H4 (cell line): ENCODE data around the gene MXD3. TPM values are rescaled to one million over a fixed set of nuclear protein-coding genes. Genes with fewer than 3 reads are reported as not detected.
"Not testable (repeated sequence)": the region's sequence is repeated elsewhere in the genome, so short reads cannot be mapped to it uniquely, and the experiment has no call there.

Experiments
- DNase-seq: peaks from one replicate; pipeline ENCODE4 v3.0.0-alpha.2; 2015; ENCODE audit warnings: low spot score
- total RNA-seq: library from RNA; depleted of rRNA; stranded (reverse); fragments of >200 nt; shearing (Covaris generic); gene quantifications from 2 replicates; pipeline ENCODE4 v1.2.3, GENCODE V29; 2014

MXD3 gene
- total RNA-seq, 1 experiment from 2014 or later: 34.7 TPM

DNA sequence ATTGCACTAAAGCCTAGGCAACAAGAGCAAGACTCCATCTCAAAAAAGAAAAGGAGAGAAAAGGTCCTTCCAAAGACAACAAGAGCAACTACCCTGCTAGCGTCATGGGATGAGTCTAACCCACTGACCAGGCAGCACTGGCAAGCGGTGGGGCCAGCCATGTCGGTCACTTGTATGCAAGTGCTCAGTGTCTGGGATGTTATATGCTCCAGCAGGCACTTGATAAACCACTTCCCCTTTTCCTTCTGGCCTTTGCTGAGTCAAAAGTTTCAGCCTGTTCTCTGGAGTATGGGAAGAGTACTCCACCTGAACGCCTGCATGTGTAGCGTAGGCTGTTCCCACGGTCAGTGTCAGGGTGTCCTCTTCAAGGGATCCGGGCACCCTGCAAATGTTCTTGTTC is 9.2 kb upstream of the MXD3 start:
- no peak for DNase-seq

DNA sequence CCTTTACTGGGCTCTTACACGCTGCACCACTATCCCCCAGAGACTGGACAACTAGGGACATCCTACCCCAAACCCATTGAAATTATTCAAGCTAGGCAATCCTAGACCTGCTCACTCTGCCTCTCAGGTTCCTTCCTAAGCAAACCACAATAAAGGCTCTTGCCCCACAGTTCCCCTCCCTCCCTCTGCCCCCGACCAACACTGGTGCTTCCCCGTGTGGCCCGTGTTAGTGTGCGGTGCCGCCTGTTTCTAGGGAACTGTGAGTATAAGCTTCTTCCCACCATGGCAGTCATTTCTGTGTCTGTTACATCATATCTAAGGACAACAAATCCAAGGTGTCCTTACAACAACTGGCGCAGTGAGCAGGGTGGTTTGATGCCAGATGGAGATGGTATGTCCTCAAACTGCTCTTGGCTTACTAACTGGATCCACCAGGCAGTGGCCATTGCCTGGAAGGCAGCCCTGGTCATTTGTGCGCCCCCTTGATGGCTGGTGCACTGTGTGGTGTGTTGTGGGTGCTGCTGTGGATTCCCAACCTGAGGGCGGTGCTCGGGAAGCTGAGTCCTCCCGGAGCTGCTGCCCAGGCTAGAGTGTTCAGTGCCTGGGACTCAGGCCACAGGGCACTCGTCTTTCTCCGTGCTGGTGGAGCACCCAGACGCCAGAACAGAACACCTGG is 8.4 kb upstream of the MXD3 start:
- no peak for DNase-seq

DNA sequence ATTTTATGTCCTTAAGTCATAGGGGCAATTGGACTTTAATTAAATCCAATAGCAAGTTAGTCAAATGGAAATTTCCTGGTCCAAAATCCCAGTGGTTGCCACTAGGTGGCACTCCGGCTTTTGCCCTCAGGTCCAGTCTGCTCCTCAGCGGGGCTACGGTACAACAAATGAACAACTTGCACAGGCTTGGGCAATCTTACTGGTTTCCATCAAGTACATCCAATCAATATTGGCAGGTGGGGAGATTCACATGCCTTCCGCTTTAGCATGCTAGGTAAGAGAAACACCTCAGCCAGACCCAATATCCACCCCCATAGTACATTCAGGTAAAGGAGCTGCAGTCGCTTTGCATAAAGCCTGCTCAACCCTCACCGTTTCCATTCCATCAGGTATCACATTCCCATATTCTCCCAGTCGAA is 6.3 kb upstream of the MXD3 start:
- peak; percentile 69 for DNase-seq

DNA sequence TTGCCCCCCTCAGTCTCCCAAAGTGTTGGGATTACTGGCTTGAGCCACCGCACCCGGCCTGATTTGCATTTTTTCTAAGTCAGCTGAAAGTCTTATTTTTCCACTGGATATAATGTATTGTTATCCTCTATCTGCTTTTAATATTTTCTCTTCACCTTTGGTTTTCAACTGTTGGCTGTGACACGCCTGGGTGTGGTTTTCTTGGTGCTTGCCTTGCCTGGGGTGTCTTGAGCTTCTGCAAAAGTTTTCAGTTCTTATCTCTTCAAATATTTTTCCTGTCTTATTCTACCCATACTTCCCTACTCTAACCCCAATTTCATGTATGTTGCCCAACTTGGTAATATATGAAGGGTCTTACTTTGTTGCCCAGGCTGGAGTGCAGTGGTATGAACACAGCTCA is 4.3 kb upstream of the MXD3 start:
- DNase-seq: no peak

DNA sequence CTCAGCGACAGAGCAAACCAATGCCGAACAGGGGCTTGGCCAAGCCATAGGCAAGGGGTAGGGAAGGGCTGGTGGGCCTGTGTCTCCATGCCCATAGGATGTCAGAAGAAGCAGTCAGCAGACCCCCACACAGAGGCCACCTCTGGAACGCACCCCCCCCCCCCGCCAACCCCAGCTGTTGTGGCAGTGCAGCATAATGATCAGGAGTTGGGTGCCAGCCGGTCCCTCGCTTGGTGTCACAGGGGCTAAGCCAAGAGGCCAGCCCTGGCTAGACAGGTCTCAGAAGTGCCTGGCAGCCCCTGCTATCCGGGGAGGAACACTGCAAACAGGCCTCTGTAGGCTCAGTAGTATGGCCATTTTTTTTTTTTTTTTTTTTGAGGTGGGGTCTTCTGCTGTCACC is 3.7 kb upstream of the MXD3 start:
- DNase-seq: no peak

DNA sequence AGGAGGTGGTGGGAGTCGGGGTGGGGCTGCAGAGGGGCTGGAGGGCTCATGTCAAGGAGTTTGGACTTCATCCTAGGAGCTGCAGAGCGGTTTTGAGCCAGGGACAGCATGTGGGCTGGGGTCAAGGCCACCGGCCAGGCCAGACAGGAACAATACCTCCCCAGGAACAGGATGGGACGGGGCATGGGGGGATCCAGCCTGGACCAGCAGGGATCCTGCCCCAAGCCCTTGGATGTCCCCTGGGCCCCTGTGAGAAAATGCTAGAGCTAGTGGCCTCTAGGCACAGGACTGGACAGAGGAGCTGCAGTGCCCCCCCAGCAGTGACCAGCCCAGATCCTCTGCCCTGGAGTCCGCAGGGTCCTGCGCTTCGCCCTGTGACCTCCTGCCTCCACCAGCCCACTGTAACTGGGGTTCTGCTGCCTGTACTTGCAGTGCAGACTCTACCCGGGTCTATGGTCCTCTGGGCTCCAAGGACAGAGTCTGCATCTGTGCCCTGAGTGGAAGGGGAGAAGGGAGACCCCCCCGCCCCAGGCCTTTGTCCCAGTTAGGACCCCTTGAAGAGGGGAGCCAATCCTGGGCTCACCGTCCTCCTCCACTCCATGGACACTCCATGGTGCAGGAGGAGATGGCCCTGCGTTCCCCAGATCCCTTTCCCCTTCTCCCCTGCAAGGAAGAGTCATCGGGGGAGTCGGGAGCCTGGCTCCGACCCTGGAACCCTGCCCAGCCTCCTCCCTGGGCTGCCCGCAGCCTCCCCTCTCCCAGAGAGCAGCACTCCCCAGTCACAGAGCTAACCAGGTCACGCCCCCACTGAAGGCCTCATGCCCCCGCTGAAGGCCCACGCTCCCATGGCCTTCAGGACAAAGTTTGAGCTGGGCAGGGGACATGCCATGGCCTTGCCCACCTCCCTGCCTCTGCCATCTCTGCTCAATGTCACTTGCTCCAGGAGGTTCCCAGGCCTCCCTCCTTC is 3.0 kb upstream of the MXD3 start:
- no peak for DNase-seq

DNA sequence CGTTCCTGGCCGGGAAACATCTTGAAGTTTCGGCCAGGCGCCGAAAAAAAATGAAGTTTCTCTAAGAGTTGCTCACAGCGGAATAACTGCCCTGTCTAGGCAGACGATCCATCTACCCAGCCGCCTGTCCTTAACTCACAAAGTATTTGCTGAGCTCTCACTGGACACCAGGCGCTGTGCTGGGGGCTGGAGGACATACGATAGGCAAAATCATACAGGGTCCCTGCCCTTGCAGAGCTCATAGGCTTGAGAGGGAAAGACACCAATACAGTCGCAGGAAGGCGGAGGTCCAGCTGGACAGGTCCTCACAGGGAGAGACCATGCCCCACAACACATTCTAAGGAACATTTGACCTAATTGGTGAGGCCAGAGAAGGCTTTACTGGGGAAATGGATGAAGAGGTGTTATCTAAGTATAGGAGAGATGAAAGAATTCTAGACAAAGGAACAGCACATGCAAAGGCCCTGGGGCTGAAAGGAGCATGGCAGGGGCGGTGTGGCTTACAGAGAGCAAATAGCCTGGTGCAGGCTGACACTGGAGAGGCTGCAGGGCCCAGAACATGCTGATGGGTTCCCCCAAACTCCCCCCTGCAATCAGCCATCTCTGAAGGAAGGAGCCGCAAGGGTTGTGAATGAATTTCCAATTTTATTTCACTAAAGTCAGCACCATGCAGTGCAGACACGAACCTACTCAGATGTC is 2.0 kb upstream of the MXD3 start:
- DNase-seq: no peak

DNA sequence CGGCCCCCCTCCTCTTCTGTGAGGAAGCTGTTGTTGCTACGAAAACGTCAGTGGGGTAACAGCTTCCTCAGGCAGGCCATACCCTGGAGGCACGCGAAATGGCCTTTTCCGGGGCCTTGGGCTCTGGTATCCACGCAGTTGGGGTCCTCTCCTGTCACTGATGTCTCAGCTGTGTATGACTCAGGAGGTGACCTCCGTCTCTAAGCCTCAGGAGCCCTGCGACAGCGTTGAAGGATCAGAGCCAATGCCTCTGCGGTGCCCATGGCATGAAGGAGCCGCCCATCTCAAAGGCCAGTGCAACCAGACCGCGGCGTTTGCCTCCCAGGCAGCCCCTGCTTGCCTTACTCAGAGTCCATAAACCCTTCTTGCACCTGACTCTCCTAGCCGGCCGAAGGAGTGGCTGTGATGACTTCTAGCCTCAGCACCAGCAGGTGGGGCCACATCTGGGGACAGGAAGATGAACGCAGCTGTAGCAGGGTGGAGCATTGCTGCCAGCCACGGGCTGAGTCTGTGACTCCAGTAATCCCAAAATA is 1.0 kb upstream of the MXD3 start:
- DNase-seq: peak; percentile 70

DNA sequence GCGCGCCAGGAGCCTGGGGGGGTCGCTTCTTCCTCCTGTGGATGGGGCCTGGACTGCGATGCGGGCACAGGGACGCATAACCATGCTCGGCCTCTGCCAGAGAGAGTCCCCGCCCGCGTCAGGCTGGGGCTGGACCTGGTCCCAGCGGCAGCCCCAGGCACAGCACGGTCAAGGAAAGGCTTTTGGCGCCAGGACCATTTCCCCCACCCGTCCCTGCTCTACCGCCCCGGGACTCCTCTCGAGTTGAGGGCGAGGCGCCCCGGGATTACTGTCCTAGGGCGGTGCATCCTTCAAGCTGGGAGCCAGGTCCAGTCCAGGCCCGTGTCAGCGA is 341 bp downstream of the MXD3 start:
- DNase-seq: no peak

DNA sequence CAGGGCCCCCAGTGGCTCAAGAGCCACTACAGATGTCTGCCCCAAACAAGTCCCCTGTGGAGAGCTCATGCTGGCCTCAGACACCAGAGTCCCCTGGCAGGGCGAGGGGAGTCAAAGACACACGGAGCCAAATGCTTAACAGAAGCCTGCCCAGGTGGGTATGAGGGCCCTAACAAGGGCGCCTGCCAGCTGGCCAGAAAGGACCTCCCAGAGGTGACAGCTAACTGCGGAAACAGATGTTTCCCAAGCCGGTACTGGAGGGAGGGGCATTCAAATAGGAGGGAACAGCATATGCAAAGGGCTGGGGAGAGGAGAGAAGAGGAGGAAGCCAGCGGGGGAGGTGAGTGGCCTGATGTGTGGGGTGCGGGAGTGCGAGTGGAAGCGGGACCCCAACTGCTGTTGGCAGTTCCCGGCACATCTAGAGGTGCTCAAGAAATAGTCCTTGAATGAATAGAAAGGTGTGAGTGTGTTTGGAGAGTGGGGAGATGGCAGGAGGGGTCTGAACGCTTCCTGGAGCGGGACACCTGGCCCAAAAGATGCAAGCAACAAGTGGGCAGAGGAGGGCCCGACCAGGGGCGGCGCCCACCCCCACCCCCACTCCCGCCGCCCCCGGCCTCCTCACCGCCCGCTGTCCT is 824 bp downstream of the MXD3 start:
- no peak for DNase-seq

DNA sequence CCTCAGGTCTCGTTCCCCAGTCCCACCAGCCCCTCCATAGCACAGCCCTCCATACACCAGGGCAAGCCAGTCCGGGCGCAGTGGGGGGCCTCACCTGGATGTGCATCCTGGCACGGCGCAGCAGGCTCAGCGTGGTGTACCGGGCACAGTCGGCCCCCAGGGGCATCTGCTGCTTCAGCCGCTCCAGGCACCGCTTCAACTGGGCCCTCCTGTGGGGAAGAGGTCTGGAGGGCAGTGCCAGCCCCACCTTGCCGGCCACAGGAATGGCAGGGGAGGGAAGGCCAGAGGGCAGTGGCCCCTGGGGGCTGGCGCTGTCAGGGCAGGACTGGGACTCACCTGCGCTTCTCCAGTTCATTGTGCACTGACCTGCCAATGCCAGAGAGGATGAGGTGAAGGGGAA is 1.4 kb downstream of the MXD3 start:
- DNase-seq: no peak

DNA sequence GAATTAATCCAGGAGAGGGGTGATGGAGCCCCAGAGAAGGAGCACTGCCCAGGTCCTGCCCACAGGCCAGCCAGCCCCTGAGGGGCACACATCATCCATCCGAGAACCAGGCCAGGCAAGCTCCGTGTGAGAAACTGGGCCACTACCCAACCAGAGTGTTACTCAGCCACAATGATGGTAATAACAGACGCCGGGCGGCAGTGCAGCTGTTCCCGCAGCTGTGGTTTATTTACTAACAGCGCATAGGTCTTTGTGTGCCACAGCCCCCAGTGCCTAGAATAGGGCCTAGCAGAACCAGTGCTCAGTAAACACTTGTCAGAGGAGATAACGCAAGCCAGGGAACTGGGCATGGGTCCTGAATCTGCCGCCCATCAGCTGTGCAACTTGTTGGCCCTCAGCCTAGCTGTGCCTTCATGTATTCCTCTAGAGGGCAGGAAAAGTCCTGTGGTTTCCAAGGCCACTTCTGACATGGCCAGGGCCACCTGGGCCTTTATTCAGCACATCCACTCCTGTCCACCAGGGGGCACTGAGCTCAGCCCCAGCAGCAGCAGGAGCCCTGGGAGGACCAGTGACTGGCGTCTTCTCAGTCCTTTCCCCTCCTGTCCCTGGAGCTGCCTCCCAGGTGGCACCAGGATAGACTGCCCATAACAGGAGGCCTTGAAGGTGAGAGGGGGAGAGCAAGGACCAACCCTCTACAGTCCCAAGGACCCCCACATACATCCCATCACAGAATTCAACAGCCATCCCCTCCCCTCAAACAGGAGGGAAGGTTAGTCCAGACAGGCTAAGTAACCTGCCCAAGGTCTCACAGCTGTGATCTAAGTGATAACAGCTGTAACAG is 2.1 kb downstream of the MXD3 start:
- peak; percentile 92 for DNase-seq

DNA sequence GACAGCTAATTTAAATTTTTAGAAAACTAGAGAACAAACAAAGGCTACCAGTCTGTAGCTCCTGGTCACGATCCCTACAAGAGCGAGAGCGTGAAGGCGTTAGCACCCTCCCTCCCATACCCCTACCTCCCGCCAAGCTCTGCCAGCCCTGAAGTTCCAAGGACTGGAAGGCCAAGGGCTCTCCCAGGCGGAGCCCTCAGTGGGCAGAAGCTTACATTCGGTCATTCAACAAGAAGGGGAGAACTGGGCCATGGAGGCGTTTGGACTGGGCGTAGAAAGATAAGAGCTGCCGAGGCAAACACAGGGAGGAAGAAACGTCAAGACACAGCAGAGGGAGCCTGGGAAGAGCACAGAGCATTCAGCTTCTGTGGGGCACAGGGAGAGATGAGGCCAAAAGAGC is 3.0 kb downstream of the MXD3 start:
- no peak for DNase-seq

DNA sequence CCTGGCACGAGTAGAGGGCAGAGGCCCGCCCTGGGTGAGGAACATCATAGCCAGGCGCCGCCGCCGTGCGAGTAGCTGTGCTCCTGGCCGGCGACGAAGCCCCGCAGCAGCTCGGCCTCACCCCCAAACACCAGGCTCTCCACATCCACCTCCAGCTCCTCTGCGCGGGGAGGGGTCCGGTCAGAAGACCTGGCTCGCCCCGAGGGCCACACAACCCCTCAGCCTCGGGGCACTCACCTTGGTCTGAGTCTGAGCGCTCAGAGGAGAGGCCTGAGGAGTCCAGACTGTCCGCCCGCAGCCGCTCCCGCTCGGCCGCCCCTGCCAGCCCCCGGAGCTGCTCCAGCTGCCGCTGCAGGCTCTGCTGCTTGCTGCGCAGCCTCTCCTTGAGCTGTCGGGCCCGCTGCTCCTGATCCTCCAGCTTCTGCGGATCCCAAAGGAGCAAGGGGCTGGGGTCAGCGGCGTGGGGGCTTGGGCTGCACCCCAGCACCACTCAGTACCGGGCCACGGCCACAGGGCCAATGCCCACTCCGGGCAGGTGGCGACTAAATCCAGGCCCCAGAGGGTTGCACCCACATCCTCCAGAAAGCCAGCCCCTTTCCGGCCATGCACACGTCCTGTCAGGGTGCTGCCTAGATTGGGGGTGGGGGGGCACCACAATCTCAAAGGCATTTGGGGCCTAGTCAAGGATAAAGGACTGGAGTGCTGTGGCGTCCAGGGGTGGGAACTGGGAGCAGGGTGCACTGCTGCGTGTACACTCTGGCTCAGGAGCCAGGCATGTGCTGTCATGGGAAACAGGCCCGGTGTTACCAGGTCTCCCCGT is 3.9 kb downstream of the MXD3 start:
- DNase-seq: no peak

DNA sequence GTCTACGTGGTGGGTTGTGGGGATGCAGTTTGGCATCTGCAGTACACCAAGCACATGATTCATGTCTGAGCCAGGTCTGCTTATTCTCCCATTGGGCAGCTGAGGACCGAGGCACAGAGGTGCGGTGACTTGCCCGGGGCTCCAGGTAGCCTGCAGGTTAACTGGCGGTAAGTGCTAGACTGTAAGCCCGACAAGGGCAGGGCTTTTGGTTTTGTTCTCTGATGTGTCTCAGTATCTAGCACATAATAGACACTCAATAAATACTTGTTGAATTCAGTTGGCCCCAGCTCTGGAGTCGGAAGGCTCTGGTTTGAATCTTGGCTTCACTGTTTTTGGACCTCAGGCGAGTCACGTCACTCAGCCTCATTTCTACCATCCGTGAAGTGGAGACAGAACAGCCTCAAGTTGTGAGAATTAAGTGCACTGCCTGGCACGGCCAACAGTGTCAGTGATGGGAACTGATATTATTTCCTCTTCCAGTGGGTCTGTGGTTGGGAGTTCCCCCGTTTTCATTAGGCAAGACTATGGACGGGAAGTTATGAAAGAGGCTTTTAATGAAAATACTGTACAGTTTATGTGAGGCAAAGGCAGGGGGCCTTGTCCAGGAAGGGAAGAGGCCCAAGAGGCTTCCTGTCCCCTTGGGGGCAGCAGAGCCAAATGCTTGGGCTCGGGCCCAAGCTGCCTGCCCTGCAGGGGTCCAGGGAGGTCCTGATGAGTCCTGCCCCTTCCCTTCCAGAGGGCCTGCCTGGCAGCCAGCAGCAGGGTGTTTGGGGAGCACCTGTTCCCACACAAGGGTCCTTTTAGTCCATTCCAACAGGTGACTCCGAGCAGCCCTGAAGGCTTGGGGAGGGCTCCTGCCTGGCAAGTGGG is 4.8 kb downstream of the MXD3 start:
- no peak for DNase-seq

DNA sequence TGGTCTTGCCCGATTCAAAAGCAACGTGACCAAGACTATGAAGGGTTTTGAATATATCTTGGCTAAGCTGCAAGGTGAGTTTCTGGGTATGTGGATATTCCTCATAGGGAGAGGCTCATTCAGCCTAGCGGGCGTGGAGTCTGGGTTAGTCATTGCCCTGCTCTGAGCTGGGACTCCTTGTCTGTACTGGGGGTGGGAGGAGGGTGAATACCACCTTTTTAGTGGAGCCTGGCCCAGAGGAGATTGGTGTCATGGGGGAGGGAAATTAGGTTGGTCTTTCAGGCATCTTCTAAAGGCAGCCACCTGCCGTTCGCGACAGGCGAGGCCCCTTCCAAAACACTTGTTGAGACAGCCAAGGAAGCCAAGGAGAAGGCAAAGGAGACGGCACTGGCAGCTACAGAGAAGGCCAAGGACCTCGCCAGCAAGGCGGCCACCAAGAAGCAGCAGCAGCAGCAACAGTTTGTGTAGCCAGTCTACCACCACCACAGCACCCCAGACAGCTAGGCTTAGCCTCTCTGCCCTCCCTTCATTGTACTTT is 5.5 kb downstream of the MXD3 start:
- not testable (repeated sequence) for DNase-seq

DNA sequence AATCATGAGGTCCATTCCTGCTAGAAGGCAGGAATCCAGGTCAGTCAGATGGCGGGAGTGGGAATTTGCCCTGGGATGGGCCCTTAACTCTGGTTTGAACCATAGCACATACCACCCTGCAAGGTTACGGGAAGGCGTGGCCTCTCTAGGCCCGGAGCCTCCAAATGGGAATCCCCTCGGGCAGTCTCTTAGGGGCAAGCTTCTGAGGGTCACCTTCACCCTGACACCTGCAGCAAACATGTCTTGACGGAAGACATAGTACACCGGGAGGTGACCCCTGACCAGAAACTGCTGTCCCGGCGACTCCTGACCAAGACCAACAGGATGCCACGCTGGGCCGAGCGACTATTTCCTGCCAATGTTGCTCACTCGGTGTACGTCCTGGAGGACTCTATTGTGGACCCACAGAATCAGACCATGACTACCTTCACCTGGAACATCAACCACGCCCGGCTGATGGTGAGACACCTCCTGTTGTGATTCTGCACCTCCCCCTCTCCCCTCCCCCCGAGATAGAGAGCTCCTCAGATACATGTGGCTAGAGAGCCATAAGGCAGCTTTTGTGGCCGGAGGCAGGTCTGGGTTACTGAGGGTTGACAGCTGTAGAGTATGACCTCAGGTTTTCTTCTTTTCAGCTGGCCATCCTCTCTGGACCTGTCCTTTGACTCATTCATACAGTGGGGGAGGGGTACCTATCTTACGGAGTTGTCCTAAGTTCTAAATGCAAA is 7.1 kb downstream of the MXD3 start:
- no peak for DNase-seq

DNA sequence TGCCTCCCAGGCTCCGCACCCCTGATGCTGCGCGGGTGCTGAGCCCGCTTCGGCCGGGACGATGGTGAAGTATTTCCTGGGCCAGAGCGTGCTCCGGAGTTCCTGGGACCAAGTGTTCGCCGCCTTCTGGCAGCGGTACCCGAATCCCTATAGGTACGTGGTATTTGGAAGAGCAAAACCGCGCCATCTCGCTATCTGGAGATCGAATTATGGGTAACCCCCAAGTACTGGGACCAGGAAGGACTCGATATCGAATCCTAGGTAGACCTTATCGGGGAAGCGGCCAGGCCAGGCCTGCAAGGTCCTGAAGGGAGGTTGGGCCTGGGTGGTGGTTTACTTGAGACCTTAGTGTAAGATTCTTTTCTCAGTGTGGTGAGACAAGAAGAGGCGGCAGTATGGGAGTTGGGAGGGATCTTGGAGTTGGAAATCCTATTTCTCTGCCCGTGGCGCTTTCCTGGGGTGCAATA is 7.7 kb downstream of the MXD3 start:
- DNase-seq: no peak
